Upper lobe of left lung (tissue), 6 donors: Measurements from ENCODE around the gene NHERF1. TPM values are rescaled to one million over a fixed set of nuclear protein-coding genes. Genes with fewer than 3 reads are reported as not detected.
A peak's percentile ranks its signal among the peaks of the same experiment; 100 is the strongest.

ENCODE experiments used
- ATAC-seq, 2 donors: fragments of 200-7000 bp; cut with Tn5 transposase; one replicate each; pipeline ENCODE4 v1.9.1; 2022; ENCODE audit warnings: mild to moderate bottlenecking in 2 of 2, moderate library complexity in 2 of 2; ENCODE audit not compliant: low FRiP score in 2 of 2
- DNase-seq, 2 donors: peaks; one replicate each; pipeline ENCODE4 v3.0.0-alpha.2; 2019 to 2020
- H3K27ac ChIP-seq, 4 donors: fragments of 200-600 bp; sonication (generic); one replicate each; pipeline ENCODE4 v1.5.1; 2016 to 2019
- H3K27me3 ChIP-seq, 4 donors: fragments of 200-600 bp; sonication (generic); one replicate each; pipeline ENCODE4 v1.5.1; 2017 to 2019
- H3K36me3 ChIP-seq, 4 donors: fragments of 200-600 bp; sonication (generic); one replicate each; pipeline ENCODE4 v1.5.1; 2016 to 2019
- H3K4me1 ChIP-seq, 4 donors: fragments of 200-600 bp; sonication (generic); one replicate each; pipeline ENCODE4 v1.5.1; 2018 to 2019
- H3K4me3 ChIP-seq, 4 donors: fragments of 200-600 bp; sonication (generic); one replicate each; pipeline ENCODE4 v1.5.1; 2017 to 2019; ENCODE audit warnings: mild to moderate bottlenecking in 2 of 4, moderate library complexity in 1 of 4
- H3K9me3 ChIP-seq, 4 donors: fragments of 200-600 bp; sonication (generic); one replicate each; pipeline ENCODE4 v1.5.1; 2018 to 2019
- EP300 ChIP-seq, 4 donors: sonication (generic); formaldehyde crosslinking; IDR thresholded peaks; one replicate each; pipeline ENCODE4 v1.5.1; 2017; ENCODE audit warnings: antibody characterized with exemption in 4 of 4, control low read depth in 2 of 4
- POLR2A ChIP-seq, 4 donors: fragments of 450-650 bp; IDR thresholded peaks; one replicate each; pipeline ENCODE4 v1.5.1; 2016 to 2017; ENCODE audit warnings: antibody characterized with exemption in 4 of 4, mild to moderate bottlenecking in 2 of 4
- POLR2AphosphoS5 ChIP-seq, 2 donors: sonication (generic); formaldehyde crosslinking; IDR thresholded peaks; one replicate each; pipeline ENCODE4 v1.5.1; 2017; ENCODE audit warnings: antibody characterized with exemption in 2 of 2
- WGBS, 2 donors: methylation state at CpG; one replicate each; pipeline ENCODE4 v1.1.5; 2017 to 2018; 5-methylcytosine and 5-hydroxymethylcytosine counted together
- total RNA-seq, 6 donors: library from RNA; depleted of rRNA in 4 of 6; stranded (reverse); fragments of >200 nt in 4 of 6; gene quantifications; one replicate each; pipeline versions ENCODE4 v1.1.0 to v1.2.1, GENCODE V29; 2016 to 2021
- TF ChIP-seq, protein P1 (sequence below), 6 experiments: fragments of 450-650 bp in 4 of 6; fragments of 200-600 bp in 2 of 6; sonication (generic) in 2 of 6; IDR thresholded peaks; one replicate each; pipeline ENCODE4 v1.5.1; 2016 to 2019; ENCODE audit warnings: antibody characterized with exemption in 6 of 6
- donor health status: DM: no; HTN: no; CAD: no; lungs with moderate emphysema.
- donor health status: DM: no; HTN: yes; CAD: no; lungs with severe emphysema.

The NHERF1 gene
- total RNA-seq, 6 donors from 2014 or later, result 21.6 to 49.4 (median 34.8) TPM

DNA sequence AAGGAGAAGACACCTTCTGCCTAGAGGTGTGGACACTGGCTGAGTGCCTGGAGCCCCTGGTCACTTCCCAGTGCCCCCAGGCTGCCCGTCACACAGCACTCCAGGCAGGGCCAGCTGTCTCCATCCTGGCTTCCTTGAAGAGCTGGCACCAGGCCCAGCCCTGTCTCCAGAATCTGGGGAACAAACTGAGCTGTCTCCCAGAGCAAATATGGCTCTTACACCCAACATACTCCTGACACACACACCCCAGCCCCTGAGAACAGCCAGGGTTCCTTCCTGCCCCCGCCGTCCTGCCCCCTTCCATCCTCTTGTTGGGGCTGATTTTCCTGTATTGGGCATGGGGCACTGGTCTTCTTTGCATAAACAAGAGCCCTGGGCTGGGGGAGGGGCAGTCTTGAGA is 9.1 kb downstream of the NHERF1 start:
- WGBS, 2 donors, result 48% methylated on average over 3 of the region's 3 CpGs; no CpG with 5 or more reads in 1 of the 2 donors
- peak in 1 of 2 donors; percentile 4 for ATAC-seq

DNA sequence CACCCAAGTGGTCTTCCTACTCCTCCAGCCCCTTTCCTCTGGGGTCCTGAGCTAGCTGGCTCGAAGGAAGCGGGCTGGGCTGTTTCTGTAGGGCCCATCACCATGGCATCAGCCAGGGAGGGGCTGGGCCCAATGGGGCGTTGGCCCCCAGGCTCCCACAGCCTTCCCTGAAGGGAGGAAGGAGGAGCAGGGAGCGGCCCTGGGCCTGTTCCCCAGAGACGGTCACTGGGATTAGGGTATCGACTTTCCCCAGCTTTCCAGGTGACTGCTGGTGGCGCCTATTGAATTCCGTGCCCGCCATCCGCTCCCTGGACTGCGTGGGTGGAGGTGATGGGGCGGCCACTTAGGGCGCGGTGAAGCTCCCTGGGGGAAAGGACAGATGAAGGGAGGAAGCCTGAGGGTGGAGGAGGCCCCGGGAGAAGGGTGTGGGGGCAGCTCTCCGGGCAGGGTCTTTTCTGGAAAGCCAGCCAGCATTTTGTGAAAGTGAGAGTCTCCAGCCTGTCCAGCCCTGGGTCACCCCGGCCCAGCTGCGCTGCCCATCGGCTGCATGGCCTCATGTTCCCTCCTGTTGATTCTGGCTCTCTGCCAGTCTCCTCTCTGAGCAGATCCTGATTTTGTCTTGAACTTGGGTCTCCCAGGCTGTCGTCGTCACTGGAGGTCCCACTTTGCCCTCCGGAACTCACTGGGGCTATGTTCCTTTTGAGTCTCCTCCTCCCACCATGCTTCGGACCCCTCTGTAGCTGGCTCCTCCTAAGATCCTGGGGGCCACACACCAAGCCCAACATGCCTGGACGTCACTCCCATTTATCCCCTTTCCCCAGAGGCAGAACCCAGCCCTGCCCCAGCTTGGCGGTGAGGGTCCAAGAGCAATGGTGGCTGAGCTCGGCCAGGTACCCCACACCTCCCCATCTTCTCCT is 9.8 kb downstream of the NHERF1 start:
- DNase-seq (peak in 1 of 2 donors; percentile 65), ATAC-seq (peak in 1 of 2 donors; percentile 38)
- WGBS, 2 donors, result 62 to 72% methylated on average over 19 to 25 of the region's 26 CpGs
- peak overlapping the region in 1 of 4 donors; percentile 1 for H3K4me3 ChIP-seq
- no peaks in the 10 kb centered on the region for H3K36me3 ChIP-seq
- H3K27ac ChIP-seq, result peak overlapping the region; percentile 24 to 69 (median 62)
- TF ChIP-seq, protein P1, sequence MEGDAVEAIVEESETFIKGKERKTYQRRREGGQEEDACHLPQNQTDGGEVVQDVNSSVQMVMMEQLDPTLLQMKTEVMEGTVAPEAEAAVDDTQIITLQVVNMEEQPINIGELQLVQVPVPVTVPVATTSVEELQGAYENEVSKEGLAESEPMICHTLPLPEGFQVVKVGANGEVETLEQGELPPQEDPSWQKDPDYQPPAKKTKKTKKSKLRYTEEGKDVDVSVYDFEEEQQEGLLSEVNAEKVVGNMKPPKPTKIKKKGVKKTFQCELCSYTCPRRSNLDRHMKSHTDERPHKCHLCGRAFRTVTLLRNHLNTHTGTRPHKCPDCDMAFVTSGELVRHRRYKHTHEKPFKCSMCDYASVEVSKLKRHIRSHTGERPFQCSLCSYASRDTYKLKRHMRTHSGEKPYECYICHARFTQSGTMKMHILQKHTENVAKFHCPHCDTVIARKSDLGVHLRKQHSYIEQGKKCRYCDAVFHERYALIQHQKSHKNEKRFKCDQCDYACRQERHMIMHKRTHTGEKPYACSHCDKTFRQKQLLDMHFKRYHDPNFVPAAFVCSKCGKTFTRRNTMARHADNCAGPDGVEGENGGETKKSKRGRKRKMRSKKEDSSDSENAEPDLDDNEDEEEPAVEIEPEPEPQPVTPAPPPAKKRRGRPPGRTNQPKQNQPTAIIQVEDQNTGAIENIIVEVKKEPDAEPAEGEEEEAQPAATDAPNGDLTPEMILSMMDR (IDR thresholded peaks at IDR 0.05), result no peak
- no peak for TF ChIP-seq POLR2A (IDR thresholded peaks at IDR 0.05)
- no peak for TF ChIP-seq EP300 (IDR thresholded peaks at IDR 0.05)
- no peak for TF ChIP-seq POLR2AphosphoS5 (IDR thresholded peaks at IDR 0.05)
- no peaks in the 10 kb centered on the region for H3K9me3 ChIP-seq
- H3K27me3 ChIP-seq, result no peaks in the 10 kb centered on the region
- peaks cover 46 to 75% (median 52%) of the 10 kb centered on the region in 4 donors for H3K4me1 ChIP-seq

More for the DNA sequence above, 9.1 kb downstream of the NHERF1 start:
- no peaks in the 10 kb centered on the region for H3K27me3 ChIP-seq
- no peak overlapping the region for H3K4me3 ChIP-seq
- no peaks in the 10 kb centered on the region for H3K9me3 ChIP-seq
- H3K4me1 ChIP-seq, result peaks cover 47 to 75% (median 52%) of the 10 kb centered on the region in 4 donors
- no peak for DNase-seq
- peak overlapping the region; percentile 24 to 69 (median 44) for H3K27ac ChIP-seq
- H3K36me3 ChIP-seq, result no peaks in the 10 kb centered on the region
- TF ChIP-seq POLR2AphosphoS5 (IDR thresholded peaks at IDR 0.05) (no peak), POLR2A (IDR thresholded peaks at IDR 0.05) (no peak), EP300 (IDR thresholded peaks at IDR 0.05) (no peak)
- TF ChIP-seq, protein P1 (IDR thresholded peaks at IDR 0.05), result no peak

DNA sequence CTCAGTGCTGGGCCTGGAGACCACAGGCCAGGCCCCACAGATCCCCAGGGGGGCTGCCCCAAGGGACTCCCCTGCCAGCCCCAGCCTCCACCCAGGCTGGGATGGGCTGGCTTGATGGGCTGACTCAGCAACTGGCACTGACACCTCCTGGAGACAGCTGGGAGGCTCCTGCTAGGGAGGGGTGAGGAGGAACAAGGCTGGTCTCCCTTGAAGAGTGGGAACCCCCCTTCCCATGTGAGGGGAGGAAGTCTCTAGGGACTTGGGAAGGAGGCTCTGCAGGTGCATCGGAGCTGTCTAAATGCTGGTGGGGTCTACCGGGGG is 10.4 kb downstream of the NHERF1 start:
- peaks cover 46 to 78% (median 55%) of the 10 kb centered on the region in 4 donors for H3K4me1 ChIP-seq
- H3K9me3 ChIP-seq, result no peaks in the 10 kb centered on the region
- peak overlapping the region in 1 of 4 donors; percentile 1 for H3K4me3 ChIP-seq
- ATAC-seq (peak in 1 of 2 donors; percentile 46), DNase-seq (no peak)
- H3K36me3 ChIP-seq, result no peaks in the 10 kb centered on the region
- TF ChIP-seq EP300 (IDR thresholded peaks at IDR 0.05), result no peak
- TF ChIP-seq POLR2A (IDR thresholded peaks at IDR 0.05), result no peak
- no peak for TF ChIP-seq POLR2AphosphoS5 (IDR thresholded peaks at IDR 0.05)
- TF ChIP-seq, protein P1 (IDR thresholded peaks at IDR 0.05), result no peak
- H3K27ac ChIP-seq, result peak overlapping the region in 3 of 4 donors; percentile 62 to 69 (median 63)
- 42% methylated on average over 2 of the region's 2 CpGs; no CpG with 5 or more reads in 1 of the 2 donors for WGBS, 2 donors
- no peaks in the 10 kb centered on the region for H3K27me3 ChIP-seq

DNA sequence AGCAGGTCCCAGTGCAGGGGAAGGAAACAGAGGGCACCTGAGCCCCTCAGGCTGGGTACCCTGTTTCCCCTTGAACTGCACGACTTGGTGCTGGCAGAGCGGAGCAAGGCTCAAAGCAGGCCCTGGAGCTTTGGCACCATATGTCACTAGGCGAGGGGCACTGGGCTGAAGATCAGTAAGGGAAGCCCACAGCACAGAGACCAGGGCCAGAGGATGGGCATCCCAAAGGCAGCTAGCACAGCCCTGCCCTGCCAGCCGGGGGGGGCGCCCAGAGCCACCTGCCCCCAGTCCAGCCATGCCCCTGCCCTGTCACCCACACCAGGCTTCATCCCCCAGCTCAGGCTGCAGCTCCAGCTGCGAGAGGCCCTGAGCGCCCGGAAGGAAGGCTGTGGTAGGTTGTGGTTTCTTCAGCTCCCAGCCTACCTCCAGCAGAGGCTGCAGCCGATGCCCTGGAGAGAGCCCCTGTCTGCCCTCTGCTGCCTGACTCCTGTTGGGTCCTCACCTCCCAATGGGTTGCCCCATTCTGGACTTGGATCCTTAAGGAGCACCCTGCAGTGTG is 10.9 kb downstream of the NHERF1 start:
- H3K36me3 ChIP-seq, result peaks cover 0 to 2% (median 0%) of the 10 kb centered on the region in 4 donors
- peak overlapping the region in 1 of 4 donors; percentile 1 for H3K4me3 ChIP-seq
- peak overlapping the region in 3 of 4 donors; percentile 62 to 69 (median 63) for H3K27ac ChIP-seq
- DNase-seq (peak in 1 of 2 donors; percentile 79), ATAC-seq (peak in 1 of 2 donors; percentile 4)
- H3K4me1 ChIP-seq, result peaks cover 46 to 78% (median 55%) of the 10 kb centered on the region in 4 donors
- H3K27me3 ChIP-seq, result no peaks in the 10 kb centered on the region
- no peak for TF ChIP-seq EP300 (IDR thresholded peaks at IDR 0.05)
- TF ChIP-seq, protein P1 (IDR thresholded peaks at IDR 0.05), result peak in 2 of 6 experiments; percentile 6 to 12
- 37 to 70% methylated on average over 2 to 7 of the region's 9 CpGs for WGBS, 2 donors
- H3K9me3 ChIP-seq, result no peaks in the 10 kb centered on the region
